Cardiac fibroblast (primary cell): ENCODE data around the gene KCNJ14.
"Not testable (repeated sequence)": the region's sequence is repeated elsewhere in the genome, so short reads cannot be mapped to it uniquely, and the experiment has no call there.

Experiments used
- DNase-seq, 2 donors: peaks; one replicate each; pipeline versions ENCODE4 v3.0.0 to v3.0.0-alpha.2; 2010; ENCODE audit warnings: low read depth in 2 of 2
- H3K4me3 ChIP-seq, 2 donors: replicated peaks in 1 of 2; 1 replicate in 1 of 2; 2 replicates in 1 of 2; pipeline ENCODE4 v1.5.1; 2011; ENCODE audit warnings: low read depth in 2 of 2, low read length in 2 of 2, mild to moderate bottlenecking in 2 of 2, moderate library complexity in 1 of 2
- CTCF ChIP-seq: IDR thresholded peaks from one replicate; pipeline ENCODE4 v1.5.1; 2011; ENCODE audit warnings: low read depth, mild to moderate bottlenecking, low read length, inconsistent platforms

KCNJ14 gene

DNA sequence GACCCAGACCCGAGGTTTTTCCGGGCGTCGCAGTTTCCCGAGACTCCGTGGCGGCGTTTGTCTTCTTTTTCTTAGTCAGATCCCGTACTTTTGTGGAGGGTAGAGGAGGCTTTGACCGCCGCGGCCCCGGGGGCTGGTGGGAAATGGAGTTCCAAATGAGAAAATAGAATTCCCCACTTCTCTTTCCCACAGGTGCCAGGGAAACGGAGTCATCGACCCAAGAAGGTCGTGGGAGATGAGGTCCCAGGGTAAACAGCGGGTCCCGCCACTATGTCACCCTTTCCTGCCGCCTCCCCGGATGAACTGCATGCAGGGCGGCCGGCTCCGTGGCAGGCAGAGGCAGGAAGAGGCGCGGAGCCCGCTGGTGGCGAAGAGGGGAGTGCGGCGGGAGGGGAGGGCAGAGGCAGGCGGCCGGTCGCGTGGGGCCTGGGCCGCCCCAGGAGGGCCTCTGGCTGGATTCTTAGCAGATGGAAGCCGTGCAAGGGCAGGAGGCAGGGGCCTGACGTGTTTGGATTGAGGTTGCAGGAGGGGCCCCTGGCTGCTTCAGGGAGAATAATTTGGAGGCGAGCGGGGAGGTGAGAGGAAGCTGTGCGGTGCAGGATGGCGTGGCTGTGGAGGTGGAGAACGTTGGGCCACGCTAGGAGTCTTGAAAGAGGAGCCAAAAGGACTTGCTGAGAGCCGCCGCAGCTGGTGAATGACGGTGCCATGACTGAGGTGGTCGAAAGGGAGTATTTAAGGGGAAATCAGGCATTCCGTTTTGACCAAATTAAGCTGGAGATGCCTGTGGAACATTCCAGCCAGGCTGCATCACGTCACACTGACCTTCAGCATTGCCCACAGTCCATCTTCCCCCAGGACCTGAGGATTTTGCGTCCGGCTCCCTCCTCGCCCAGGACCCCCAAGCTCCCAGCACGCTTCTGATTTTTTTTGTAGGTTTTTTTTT lies 25.5 kb downstream of the KCNJ14 start:
- no peak for TF ChIP-seq CTCF
- peak overlapping the region; percentile 19 to 35 for H3K4me3 ChIP-seq
- peak; percentile 43 to 48 for DNase-seq

DNA sequence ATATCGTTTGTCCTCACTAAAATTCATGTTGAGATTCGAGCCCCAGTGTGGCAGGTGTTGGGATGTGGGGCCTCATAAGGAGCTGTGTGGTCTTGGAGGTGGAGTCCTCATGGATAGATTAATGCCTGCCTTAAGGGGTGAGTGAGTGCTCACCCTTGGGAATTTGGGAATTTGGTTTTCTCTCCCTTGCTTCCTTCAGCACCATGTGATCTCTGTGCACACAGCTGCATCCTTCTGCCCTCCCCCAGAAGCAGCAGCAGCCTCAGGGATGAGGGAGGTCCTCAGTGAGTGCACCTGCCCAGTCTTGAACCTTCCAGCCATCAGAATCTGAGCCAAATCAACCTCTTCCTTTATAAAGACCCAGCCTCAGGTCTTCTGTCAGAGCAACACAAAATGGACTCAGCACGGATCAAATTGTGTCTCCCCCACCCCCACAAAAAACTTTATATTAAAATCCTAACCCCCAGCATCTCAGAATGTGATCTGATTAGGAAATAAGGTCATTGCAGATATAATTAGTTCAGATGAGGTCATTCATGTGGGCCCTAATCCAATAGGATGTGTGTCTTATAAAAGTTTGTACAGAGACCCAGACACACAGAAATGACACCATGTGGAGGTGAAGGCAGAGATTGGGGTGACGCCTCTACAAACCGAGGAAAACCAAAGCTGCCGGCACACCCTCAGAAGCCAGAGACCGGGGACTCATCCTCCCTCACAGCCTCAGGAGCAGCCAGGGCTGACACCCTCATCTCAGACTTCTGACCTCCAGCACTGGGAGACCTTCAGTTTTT lies 26.7 kb downstream of the KCNJ14 start:
- no peak for TF ChIP-seq CTCF
- peak in 1 of 2 donors; percentile 61 for DNase-seq
- H3K4me3 ChIP-seq: no peak overlapping the region

- no peak overlapping the region for H3K4me3 ChIP-seq
- no peak for TF ChIP-seq CTCF
- DNase-seq: no peak
Measured at GRCh38 chr19:48483301-48483700, 27.9 kb downstream of the KCNJ14 start.

GRCh38 chr19:48484247-48484893 lies 29.0 kb downstream of the KCNJ14 start:
- H3K4me3 ChIP-seq: no peak overlapping the region
- TF ChIP-seq CTCF: no peak
- DNase-seq: no peak

DNA sequence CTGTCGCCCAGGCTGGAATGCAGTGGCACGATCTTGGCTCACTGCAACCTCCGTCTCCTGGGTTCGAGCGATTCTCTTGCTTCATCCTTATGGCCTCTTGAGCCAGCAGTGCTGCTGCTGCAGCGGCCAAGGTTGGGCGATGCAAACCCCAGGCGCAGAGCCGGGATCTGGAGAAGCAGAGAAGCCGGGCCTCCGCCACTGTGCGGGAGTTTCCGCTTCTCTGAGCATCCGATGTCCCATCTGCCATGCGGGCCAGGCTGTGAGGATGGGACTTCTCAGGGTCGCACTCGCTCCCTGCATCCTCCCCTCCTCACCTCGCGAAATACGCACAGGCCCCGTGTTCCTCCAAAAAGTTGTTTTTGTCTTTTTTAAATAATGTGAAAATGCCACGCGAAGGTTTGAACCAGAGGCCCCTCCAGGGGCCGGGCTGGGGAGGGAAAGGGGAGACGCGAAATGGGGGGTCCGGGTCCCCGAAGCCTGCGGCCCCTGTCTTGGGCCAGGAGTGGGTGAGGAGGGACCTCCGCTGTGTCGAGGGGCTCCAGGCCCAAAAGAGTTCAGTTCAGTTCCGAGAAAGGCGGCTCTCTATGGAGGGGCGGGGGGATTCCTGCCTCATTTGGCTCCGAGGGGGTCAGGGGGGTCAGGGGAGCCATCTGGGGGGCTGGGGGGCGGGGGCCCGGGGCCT lies 29.7 kb downstream of the KCNJ14 start:
- no peak for TF ChIP-seq CTCF
- DNase-seq: no peak
- no peak overlapping the region for H3K4me3 ChIP-seq

GRCh38 chr19:48486706-48487105 lies 31.3 kb downstream of the KCNJ14 start:
- not testable (repeated sequence) for H3K4me3 ChIP-seq, DNase-seq
